Inflammatory macrophage treated with lipopolysaccharide for 4 hours (primary cell): ENCODE results near the gene CWF19L2.

Experiments used
- DNase-seq: peaks from one replicate; pipeline ENCODE4 v3.0.0-alpha.2; 2020

Gene CWF19L2

GRCh38 chr11:107293677-107294344, 163.8 kb downstream of the CWF19L2 start:
- no peak for DNase-seq

GRCh38 chr11:107282195-107282594, 175.4 kb downstream of the CWF19L2 start:
- no peak for DNase-seq
